GM21528 (cell line): ENCODE measurements around the gene TRPM3.
"Not testable (repeated sequence)": the region's sequence is repeated elsewhere in the genome, so short reads cannot be mapped to it uniquely, and the experiment has no call there.

Source experiments
- ATAC-seq: cut with Tn5 transposase; IDR thresholded peaks from one replicate; pipeline ENCODE4 v1.9.1; 2021; ENCODE audit warnings: mild to moderate bottlenecking, moderate library complexity; ENCODE audit not compliant: unreplicated experiment, low FRiP score

TRPM3 gene

DNA sequence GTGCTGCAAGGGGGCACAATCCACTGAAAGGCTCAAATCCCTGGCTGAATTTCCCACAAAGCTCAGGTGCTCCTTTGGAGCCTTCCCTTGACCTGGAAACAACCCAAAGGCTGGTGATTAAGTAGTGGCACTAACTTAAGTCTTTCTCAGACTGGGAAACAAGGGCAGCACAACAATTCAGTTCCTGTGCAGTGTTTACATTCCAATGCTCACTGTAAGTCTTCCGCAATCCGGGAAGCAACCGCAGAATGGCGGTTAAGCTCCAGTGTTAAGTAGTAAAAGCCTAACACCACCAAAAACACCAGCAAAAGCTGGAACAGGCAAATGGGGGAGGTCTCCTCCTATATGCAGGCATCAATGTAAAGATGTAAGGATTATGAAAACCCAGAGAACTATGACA, 117.2 kb downstream of the TRPM3 start:
- ATAC-seq, result no peak

GRCh38 chr9:71003346-71003745, 118.1 kb downstream of the TRPM3 start:
- no peak for ATAC-seq

GRCh38 chr9:71001780-71002386, 119.5 kb downstream of the TRPM3 start:
- ATAC-seq, result no peak

- ATAC-seq, result no peak
Observed at GRCh38 chr9:70998962-70999361, 122.5 kb downstream of the TRPM3 start.

DNA sequence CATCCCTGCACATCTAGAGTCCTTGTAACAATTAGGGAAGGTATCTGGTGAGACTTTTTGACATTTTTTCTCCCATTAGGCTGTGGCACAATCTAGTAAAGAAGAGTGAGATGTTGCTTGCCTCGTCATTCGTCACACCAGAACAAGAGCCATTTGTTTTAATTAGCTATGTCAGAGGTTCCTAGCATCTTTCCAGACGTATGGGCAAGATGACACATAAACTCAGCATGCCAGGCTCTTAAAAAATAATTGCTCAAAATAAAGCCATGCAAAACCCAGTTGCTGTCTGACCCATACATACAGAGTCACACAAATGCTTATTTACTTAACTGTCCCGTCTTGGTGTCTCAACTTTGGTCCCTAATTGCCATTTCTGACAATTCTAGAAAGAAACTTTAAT, 125.9 kb downstream of the TRPM3 start:
- no peak for ATAC-seq

DNA sequence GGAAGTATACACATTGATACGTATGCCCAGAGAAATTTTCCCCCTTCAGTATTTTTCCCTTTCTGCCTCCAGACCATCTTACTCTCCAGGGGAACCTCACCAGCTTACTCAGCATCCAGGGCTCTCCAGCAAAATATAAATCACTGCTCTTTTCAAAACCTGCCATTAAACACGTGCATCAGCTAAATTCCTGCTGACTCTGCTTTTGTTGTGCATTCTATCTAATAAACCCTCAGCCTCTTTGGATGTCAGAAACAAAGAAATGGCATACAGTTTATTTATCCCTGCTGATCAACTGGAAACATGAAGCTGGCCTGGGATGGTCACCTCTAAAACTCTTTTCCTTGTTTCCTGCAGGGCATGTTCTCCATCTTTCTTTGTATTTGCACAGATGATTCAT, 126.8 kb downstream of the TRPM3 start:
- ATAC-seq, result no peak

DNA sequence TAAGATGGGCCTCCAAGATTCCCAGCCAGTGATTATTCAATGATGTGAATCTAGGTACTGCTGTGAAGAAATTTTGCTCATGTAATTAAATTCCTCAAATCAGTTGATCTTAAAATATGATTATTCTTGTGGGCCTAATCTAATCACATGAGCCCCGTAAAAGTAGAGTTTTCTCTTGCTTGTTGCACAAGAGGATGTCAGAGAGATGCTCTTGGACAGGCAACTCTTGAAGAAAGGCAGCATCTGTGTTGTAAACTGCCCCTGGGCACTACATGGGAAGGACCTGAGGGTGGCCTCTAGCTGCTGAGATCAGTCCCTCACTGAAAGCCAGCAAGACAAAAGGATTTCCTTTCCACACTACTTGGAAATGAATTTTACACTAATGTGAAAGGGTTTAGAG, 132.9 kb downstream of the TRPM3 start:
- ATAC-seq, result no peak

GRCh38 chr9:70987986-70988385, 133.4 kb downstream of the TRPM3 start:
- no peak for ATAC-seq

- no peak for ATAC-seq
Observed at GRCh38 chr9:70986984-70987383, 134.4 kb downstream of the TRPM3 start.

- ATAC-seq, result no peak
Observed at GRCh38 chr9:70983723-70984295, 137.6 kb downstream of the TRPM3 start.

DNA sequence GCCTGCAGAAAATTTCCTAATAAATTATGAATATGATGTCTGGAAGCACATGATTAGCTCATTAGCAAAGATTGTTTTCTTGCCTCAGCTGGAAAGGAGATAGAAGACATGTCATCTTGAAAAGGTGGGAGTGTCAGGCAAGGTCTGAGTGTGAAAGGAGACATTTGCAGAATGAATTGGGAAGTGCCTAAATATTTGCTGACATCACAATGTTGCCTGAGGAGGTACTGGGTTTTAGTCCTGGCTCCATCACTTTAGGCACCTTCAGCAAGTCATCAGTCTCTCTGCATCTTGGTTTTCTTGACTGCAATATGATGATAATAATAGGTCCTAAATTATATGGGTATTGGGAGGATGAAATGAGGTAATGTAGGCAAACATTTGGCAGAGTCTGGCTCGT, 140.1 kb downstream of the TRPM3 start:
- no peak for ATAC-seq

GRCh38 chr9:70979966-70980365, 141.5 kb downstream of the TRPM3 start:
- ATAC-seq, result no peak

DNA sequence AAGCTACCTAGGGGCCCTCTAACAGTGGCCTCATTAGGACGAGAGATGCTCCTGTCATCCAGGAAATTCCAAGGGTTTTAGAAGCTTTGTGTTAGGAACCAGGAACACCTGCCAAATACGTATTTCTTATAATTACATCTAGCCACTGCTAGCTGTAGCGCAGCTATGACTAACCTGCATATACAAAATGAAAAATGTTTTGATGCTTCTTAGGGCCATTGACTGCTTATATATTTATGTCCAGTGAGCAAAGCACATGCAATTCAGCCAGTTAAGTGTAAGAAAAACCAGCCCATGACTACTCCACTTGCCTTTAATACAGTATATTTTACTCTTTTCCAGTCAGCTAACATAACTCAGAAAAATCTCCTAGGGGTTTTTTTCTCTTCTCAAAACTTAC, 143.3 kb downstream of the TRPM3 start:
- no peak for ATAC-seq

GRCh38 chr9:70975821-70976220, 145.6 kb downstream of the TRPM3 start:
- ATAC-seq, result no peak

- ATAC-seq, result no peak
Observed at GRCh38 chr9:70971723-70972122, 149.7 kb downstream of the TRPM3 start.

GRCh38 chr9:70966380-70966779, 155.0 kb downstream of the TRPM3 start:
- ATAC-seq, result not testable (repeated sequence)

- no peak for ATAC-seq
Observed at GRCh38 chr9:70964861-70965260, 156.6 kb downstream of the TRPM3 start.

GRCh38 chr9:70963554-70963953, 157.9 kb downstream of the TRPM3 start:
- no peak for ATAC-seq

- ATAC-seq, result no peak
Observed at GRCh38 chr9:70962761-70963440, 158.5 kb downstream of the TRPM3 start.

- no peak for ATAC-seq
Observed at GRCh38 chr9:70959366-70959765, 162.1 kb downstream of the TRPM3 start.

- ATAC-seq, result no peak
Observed at GRCh38 chr9:70954596-70955143, 166.8 kb downstream of the TRPM3 start.

DNA sequence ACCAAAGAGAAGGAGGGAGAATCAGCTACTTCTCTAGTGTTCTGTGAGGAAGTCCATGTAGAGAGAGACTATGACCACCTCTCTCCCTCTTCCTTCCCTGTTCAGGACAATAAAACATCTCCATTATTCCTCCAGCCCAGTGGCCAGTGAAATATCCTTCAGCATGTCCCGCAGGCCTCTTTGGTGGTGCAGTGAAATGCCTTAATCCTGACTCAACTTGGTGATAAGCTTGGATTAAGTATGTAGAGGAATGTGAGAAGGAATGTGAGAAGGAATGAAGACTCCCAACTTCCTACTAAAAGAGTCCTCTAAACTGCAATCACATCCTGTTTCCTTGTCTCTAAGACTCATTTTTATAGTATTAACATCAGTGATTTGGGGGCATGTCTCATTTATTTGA, 167.3 kb downstream of the TRPM3 start:
- no peak for ATAC-seq
